ENCODE measurements around the gene LSP1. TPM values are rescaled to one million over a fixed set of nuclear protein-coding genes. Genes with fewer than 3 reads are reported as not detected.

The LSP1 gene
- total RNA-seq, 2 experiments from 2014 or later = 668 to 687 TPM

GRCh38 chr11:1848640-1849430 is 4.0 kb upstream of the LSP1 start:
- H3K4me3 Mint-ChIP-seq = no peak overlapping the region
- CTCF ChIA-PET = interaction anchor here (0.7 to 3.6 kb wide), 13 partner anchors 9 to 303 kb away, joined by 3 to 20 read pairs (median 5); partner anchors contain the start of genes MRPL23 and TNNI2
- H3K36me3 Mint-ChIP-seq (ENCODE audit: low read depth) = peaks cover 13% of the 10 kb centered on the region
- peaks cover 85% of the 10 kb centered on the region for H3K4me1 Mint-ChIP-seq
- no peak for DNase-seq
- POLR2A ChIA-PET = interaction anchor here (0.6 kb wide), 1 partner anchor 40 kb away, joined by 3 read pairs; no protein-coding TSS in a partner anchor
- peak overlapping the region; percentile 96 for H3K27ac Mint-ChIP-seq
- H3K27me3 Mint-ChIP-seq = no peaks in the 10 kb centered on the region
- H3K9me3 Mint-ChIP-seq = no peaks in the 10 kb centered on the region

DNA sequence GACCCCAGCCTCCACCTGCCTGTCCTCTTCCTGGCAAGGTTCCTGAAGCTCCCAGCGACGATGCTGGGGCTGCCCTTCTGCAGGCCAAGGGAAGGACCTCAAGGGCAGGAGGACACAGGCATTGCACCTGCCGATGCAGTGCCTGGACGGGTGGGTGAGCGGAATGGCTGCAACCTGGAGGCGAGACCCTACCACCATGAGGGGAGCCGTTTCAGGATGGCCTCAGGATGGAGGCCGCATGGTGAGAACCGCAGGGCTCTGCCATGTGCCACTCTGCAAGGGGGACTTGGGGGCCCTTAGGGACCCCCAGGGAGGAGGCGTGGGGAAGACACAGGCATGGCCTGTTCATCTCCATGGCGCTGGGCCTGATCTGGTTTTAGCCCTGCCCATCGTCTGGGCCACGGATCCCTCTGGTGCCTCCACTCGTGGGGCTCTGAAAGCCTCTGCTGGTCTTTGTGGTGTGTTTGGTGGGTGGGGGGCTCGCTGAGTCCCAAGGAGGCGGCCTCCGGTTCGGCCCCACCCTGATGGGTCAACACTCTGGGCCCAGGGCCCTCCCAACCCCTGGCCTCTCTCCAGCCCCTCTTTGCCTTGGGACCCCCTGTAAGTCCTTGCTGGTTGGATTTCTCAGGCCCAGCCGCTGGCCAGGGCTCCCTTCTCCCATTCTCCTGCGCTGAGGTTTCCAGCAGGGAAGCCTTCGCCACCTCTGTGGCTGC is 1.3 kb upstream of the LSP1 start:
- POLR2A ChIA-PET = interaction anchor here (1.0 kb wide), 1 partner anchor 37 kb away, joined by 3 read pairs; no protein-coding TSS in a partner anchor
- Mint-ChIP-seq H3K27me3 (no peaks in the 10 kb centered on the region), H3K4me1 (peaks cover 67% of the 10 kb centered on the region), H3K4me3 (peak overlapping the region; percentile 99), H3K36me3 (ENCODE audit: low read depth) (peaks cover 24% of the 10 kb centered on the region), H3K9me3 (no peaks in the 10 kb centered on the region), H3K27ac (peak overlapping the region; percentile 96)
- CTCF ChIA-PET = interaction anchor here (0.6 to 3.1 kb wide), 11 partner anchors 10 to 300 kb away, joined by 3 to 20 read pairs (median 4); no protein-coding TSS in a partner anchor
- no peak for DNase-seq

- Mint-ChIP-seq H3K4me3 (peak overlapping the region; percentile 99), H3K36me3 (ENCODE audit: low read depth) (peaks cover 24% of the 10 kb centered on the region), H3K4me1 (peaks cover 62% of the 10 kb centered on the region), H3K9me3 (no peaks in the 10 kb centered on the region), H3K27me3 (no peaks in the 10 kb centered on the region), H3K27ac (peak overlapping the region; percentile 96)
- ChIA-PET CTCF (interaction anchor here (0.7 to 2.2 kb wide), 5 partner anchors 14 to 158 kb away, joined by 3 to 12 read pairs (median 3); no protein-coding TSS in a partner anchor), POLR2A (interaction anchor here (1.0 kb wide), 1 partner anchor 36 kb away, joined by 3 read pairs; no protein-coding TSS in a partner anchor)
- DNase-seq = no peak
These were observed 510 bp upstream of the LSP1 start for GRCh38 chr11:1852271-1852876.

GRCh38 chr11:1853376-1854131 is 670 bp downstream of the LSP1 start:
- no peaks in the 10 kb centered on the region for H3K9me3 Mint-ChIP-seq
- CTCF ChIA-PET = interaction anchor here (1.0 to 2.2 kb wide), 4 partner anchors 17 to 297 kb away, joined by 3 to 12 read pairs (median 4); no protein-coding TSS in a partner anchor
- POLR2A ChIA-PET = interaction anchor here (1.1 kb wide), 1 partner anchor 29 kb away, joined by 3 read pairs; no protein-coding TSS in a partner anchor
- peak overlapping the region; percentile 99 for H3K4me3 Mint-ChIP-seq
- peak; percentile 45 for DNase-seq
- H3K36me3 Mint-ChIP-seq (ENCODE audit: low read depth) = peaks cover 27% of the 10 kb centered on the region
- peak overlapping the region; percentile 96 for H3K27ac Mint-ChIP-seq
- H3K4me1 Mint-ChIP-seq = peaks cover 57% of the 10 kb centered on the region
- no peaks in the 10 kb centered on the region for H3K27me3 Mint-ChIP-seq

GRCh38 chr11:1854132-1854948 is 1.5 kb downstream of the LSP1 start:
- Mint-ChIP-seq H3K27ac (peak overlapping the region; percentile 96), H3K4me3 (peak overlapping the region; percentile 99), H3K4me1 (peaks cover 50% of the 10 kb centered on the region), H3K36me3 (ENCODE audit: low read depth) (peaks cover 31% of the 10 kb centered on the region), H3K9me3 (no peaks in the 10 kb centered on the region), H3K27me3 (no peaks in the 10 kb centered on the region)
- DNase-seq = no peak
- ChIA-PET POLR2A (interaction anchor here (1.1 kb wide), 1 partner anchor 28 kb away, joined by 3 read pairs; no protein-coding TSS in a partner anchor), CTCF (interaction anchor here (1.0 to 2.2 kb wide), 4 partner anchors 16 to 296 kb away, joined by 3 to 12 read pairs (median 4); no protein-coding TSS in a partner anchor)

DNA sequence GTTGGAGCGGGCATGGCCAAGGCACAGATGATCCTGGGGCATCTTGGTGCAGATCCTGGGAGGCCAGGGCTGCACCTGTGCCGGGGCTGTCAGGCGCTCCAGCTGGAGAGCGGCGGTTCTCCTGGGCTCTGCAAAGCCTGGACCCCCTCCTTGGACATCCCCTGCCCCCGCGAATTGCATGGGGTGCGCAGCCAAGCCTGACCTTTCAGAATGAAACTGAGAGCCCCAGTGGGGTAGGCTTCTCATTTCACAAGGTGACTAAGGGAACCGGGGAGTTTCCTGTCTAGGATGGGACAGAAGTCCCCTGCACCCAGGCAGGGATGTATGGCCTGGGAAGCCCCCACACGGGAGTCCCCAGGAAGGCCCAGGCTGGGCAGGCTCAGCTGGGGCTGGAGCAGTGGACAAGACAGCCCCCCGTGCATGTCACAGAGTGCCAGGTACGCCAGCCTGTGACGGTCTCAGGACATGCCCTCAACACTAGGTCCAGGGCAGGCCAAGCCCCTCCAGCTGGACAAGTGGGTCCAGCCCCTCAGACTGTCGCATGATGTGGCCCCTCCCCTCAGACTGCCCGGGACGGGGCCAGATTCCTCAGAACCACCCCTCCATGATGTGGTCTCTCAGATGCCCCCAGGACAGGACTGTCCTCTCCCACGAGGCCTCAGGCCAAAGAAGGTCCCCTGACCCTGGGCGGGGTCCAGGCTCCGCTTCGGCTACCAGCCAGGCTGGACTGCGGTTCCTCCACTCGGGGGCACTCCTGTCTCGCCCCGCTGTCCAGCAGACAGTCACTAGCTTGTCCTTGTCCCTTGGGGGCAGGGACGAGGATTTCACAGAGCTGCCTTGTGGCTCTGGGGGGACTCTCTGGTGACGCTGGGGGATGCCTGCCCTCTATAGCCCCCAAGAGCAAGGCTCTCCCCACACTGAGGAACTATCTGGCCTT is 2.3 kb downstream of the LSP1 start:
- ChIA-PET CTCF (interaction anchor here (0.6 to 2.0 kb wide), 3 partner anchors 21 to 27 kb away, joined by 3 to 10 read pairs (median 4); no protein-coding TSS in a partner anchor), POLR2A (no interaction called here)
- H3K27ac Mint-ChIP-seq = no peak overlapping the region
- peaks cover 32% of the 10 kb centered on the region for H3K36me3 Mint-ChIP-seq (ENCODE audit: low read depth)
- no peaks in the 10 kb centered on the region for H3K9me3 Mint-ChIP-seq
- peak overlapping the region; percentile 99 for H3K4me3 Mint-ChIP-seq
- peaks cover 42% of the 10 kb centered on the region for H3K4me1 Mint-ChIP-seq
- DNase-seq = no peak
- H3K27me3 Mint-ChIP-seq = no peaks in the 10 kb centered on the region

DNA sequence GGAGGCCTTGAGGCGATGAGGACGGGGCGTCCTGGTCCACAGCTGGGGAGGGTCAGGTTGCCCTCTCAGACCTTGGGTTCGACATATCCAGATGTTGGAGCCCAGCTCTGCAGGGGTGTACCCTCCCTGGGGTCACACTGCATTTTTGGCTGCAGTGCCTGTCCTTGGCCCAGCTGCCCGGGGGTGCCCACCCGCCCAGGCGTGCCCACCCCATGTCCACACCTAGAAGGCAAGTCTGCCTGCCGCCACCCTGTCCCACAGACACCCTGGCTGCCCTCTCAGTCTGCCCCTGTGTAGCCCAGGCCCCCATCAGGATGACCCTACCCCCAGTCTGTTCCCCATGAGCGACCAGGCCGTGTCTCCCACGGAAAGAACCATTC is 3.0 kb downstream of the LSP1 start:
- Mint-ChIP-seq H3K4me3 (peak overlapping the region; percentile 34), H3K9me3 (no peaks in the 10 kb centered on the region), H3K27ac (peak overlapping the region; percentile 54), H3K27me3 (no peaks in the 10 kb centered on the region), H3K36me3 (ENCODE audit: low read depth) (peaks cover 32% of the 10 kb centered on the region), H3K4me1 (peaks cover 36% of the 10 kb centered on the region)
- ChIA-PET POLR2A (no interaction called here), CTCF (interaction anchor here (0.6 to 2.0 kb wide), 3 partner anchors 20 to 26 kb away, joined by 3 to 10 read pairs (median 4); no protein-coding TSS in a partner anchor)
- DNase-seq = no peak

GRCh38 chr11:1856306-1857005 is 3.6 kb downstream of the LSP1 start:
- ChIA-PET POLR2A (no interaction called here), CTCF (interaction anchor here (0.6 to 2.0 kb wide), 3 partner anchors 20 to 26 kb away, joined by 3 to 10 read pairs (median 4); no protein-coding TSS in a partner anchor)
- Mint-ChIP-seq H3K36me3 (ENCODE audit: low read depth) (peaks cover 32% of the 10 kb centered on the region), H3K27me3 (no peaks in the 10 kb centered on the region), H3K4me1 (peaks cover 30% of the 10 kb centered on the region), H3K9me3 (no peaks in the 10 kb centered on the region), H3K27ac (peak overlapping the region; percentile 54), H3K4me3 (peak overlapping the region; percentile 27)
- DNase-seq = no peak

- CTCF ChIA-PET = interaction anchor here (0.9 kb wide), 2 partner anchors 9 to 164 kb away, joined by 3 to 5 read pairs; no protein-coding TSS in a partner anchor
- Mint-ChIP-seq H3K27ac (no peak overlapping the region), H3K36me3 (ENCODE audit: low read depth) (peaks cover 32% of the 10 kb centered on the region), H3K4me3 (no peak overlapping the region), H3K27me3 (no peaks in the 10 kb centered on the region), H3K9me3 (no peaks in the 10 kb centered on the region), H3K4me1 (peaks cover 24% of the 10 kb centered on the region)
- POLR2A ChIA-PET = no interaction called here
- DNase-seq = no peak
These were observed 4.2 kb downstream of the LSP1 start for GRCh38 chr11:1857064-1857463.

GRCh38 chr11:1858154-1858553 is 5.3 kb downstream of the LSP1 start:
- POLR2A ChIA-PET = no interaction called here
- peaks cover 27% of the 10 kb centered on the region for H3K36me3 Mint-ChIP-seq (ENCODE audit: low read depth)
- no peak for DNase-seq
- no peak overlapping the region for H3K4me3 Mint-ChIP-seq
- CTCF ChIA-PET = interaction anchor here (0.9 to 2.2 kb wide), 3 partner anchors 10 to 165 kb away, joined by 3 to 5 read pairs (median 5); no protein-coding TSS in a partner anchor
- no peak overlapping the region for H3K27ac Mint-ChIP-seq
- H3K9me3 Mint-ChIP-seq = no peaks in the 10 kb centered on the region
- no peaks in the 10 kb centered on the region for H3K27me3 Mint-ChIP-seq
- peaks cover 18% of the 10 kb centered on the region for H3K4me1 Mint-ChIP-seq

All from activated CD4-positive, alpha-beta T cell treated with anti-CD3 and anti-CD28 coated beads, Interleukin-2, amount 10 ng/mL, durations not matched to agents 7 days and 5 days (primary cell).